Hematopoietic multipotent progenitor cell treated with erythropoietin and hydrocortisone succinate and interleukin-3 and kit ligand, for 8 days (in vitro differentiated cells): ENCODE data around the gene BCL11A.
A peak's percentile ranks its signal among the peaks of the same experiment; 100 is the strongest.

Source experiments
- DNase-seq: peaks from one replicate; pipeline ENCODE4 v3.0.0-alpha.2; 2015

Gene BCL11A

DNA sequence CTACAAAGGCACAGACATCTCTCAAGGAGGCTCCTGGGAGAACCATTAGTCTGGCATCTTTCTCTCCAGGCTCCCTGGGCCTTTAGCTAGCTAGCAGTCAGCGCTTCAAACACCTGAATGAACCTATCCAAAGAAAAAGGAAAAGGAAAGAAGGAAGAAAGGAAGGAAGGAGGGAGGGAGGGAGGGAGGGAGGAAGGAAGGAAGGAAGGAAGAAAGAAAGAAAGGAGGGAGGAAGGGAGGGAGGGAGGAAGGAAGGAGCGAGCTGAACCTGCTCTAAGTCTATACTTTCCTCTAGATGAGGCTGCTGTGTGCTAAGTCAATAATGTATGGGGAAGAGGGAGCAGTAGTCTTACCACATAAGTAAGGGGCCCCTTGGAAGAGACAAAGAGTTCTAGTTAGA, 5.1 kb upstream of the BCL11A start:
- no peak for DNase-seq

GRCh38 chr2:60557486-60557864, 4.0 kb upstream of the BCL11A start:
- peak; percentile 55 for DNase-seq

DNA sequence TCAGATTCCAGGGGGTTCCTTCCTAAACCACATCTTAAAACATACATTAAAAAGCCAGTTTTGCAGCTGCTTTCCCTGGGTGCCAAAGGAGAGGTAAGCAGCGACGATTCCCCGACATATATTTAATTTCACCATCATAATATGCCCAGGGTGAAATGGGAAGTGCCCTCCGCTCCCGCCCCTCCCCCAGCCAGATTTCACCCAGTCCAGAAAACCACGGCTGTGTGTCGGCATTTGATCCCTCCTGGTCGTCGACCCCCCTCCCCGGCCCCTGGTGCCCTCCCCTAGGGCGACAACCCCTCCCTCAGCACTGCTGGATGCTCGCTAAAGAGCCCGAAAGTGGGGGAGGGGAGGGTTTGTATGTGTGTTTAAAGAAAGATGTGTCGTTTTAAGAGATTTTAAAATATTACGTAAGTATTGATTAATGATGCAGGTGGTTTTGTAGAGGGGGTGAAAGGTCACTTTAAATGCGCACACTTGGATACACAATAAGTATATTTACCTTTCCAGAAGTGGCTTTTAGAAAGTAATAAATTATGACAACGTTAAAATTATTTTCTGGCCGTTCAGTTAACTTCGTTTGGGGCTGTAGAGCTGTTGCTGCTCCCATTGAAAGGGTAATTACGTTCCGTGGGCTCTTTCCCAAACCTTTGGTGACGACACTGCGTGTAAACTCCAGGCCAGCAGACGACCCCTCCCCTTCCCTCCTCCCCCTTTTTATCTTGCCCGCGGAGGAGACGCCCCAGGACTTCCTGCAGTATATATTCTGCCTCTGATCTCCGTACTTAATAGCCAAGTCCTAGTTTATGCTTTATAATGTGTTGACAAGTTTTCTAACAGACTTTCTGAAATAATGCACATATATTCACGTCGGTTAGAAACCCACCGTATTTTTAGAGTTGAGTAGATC, 3.4 kb upstream of the BCL11A start:
- peak; percentile 81 for DNase-seq

GRCh38 chr2:60556175-60556574, 2.7 kb upstream of the BCL11A start:
- DNase-seq = no peak

GRCh38 chr2:60555783-60556139, 2.3 kb upstream of the BCL11A start:
- no peak for DNase-seq

DNA sequence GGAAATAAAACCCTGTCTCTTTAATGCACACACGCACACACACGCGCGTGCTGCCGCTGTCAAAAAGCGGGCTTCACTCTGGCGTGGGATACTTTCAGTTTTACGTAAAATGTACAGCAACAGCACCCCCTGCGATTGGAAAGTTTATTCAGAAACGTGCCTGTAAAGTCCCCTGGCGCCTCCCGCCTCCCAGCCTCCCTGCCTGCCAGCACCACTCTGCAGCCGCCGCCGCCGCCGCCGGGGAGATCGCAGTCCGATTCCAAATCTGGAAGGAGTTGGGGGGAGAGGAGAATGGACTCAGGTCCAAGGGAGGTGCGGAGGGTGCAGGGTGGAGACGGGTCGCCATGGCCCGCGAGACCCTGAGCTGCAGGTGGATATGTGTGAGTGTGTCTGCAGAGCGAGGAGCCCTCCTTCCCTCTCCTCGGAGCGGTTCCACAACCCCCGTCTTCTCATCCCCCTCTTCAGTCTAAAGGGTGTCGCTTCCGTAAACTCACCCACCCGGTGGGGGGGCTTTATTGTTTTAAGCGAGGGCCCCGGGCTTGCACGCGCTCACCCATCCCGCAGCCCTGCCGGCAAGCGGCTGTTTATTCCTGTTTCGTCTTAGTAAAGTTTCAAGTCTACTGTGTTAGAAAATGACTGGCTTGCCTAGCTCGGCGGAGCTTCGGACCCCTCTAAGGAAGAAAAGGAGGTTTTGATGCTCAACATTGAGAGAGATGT, 1.8 kb upstream of the BCL11A start:
- DNase-seq = peak; percentile 91

DNA sequence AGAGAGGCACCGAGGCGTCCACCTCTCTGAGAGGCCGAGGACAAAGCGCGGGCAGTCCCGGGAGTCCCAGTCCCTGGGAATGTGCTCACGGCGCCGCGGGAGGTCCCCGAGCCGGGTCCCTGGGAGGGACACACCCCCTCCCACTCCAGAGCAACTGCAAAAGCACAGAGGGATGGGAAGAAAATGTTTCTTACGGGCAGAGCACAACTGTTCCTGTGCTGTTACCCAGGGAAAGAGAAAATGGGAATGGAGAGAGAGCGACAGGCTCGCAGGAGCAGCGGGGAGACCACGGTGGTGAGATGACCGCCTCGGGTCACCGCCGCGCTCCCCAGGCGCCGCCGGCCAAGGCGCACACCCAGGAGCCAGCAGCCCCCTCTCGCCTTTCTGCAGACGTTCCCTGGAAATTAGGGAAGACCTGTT, 1.2 kb upstream of the BCL11A start:
- DNase-seq = peak; percentile 48

DNA sequence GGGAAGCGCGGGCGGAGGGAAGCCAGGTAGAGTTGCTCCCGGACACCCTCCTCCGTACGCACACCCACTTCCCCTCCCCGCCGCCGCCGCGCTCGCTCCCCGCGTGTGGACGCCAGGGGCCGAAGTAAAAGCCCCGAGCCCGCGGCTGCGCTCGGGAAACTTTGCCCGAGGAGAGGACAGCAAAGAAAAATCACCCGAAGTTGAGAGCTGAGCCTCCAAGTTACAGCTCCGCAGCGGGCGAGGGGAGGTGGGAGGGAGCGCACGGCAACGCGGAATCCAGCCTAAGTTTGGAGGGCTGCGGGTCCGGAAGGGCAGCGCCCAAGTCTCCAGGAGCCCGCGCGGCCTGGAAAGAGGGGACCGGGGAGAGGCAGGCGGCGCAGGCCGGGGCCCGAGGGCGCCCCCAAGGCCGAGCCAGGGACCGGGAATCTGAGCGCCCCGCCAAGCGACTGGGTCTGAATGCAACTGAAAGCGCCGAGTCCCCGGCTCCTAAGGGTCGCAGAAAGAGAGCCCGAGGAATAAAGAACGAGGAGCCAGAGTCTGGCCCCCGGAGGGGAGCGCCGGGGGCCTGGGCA, 706 bp upstream of the BCL11A start:
- DNase-seq = peak; percentile 59

DNA sequence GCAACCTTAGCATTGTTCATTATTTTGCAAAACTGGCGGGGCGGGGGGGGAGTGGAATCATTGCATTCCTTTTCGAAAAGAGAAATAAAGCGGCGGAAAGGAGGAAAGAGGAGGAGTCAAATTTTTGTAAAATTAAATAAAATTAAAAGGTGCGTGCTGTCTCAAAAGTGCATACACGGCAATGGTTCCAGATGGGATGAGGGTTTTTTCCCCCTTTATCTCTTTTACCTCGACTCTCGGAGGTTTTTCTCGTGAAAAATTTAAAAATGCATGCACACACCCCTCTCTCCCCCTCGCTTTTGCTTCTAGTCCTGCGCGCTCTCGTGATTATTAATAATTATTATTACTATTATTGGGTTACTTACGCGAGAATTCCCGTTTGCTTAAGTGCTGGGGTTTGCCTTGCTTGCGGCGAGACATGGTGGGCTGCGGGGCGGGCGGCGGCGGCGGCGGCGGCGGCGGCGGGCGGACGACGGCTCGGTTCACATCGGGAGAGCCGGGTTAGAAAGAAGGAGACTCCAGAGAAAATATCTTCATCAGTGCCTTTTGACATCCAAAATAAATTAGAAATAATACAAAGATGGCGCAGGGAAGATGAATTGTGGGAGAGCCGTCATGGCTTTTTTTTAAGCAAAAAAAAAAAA, 481 bp downstream of the BCL11A start:
- DNase-seq = no peak

DNA sequence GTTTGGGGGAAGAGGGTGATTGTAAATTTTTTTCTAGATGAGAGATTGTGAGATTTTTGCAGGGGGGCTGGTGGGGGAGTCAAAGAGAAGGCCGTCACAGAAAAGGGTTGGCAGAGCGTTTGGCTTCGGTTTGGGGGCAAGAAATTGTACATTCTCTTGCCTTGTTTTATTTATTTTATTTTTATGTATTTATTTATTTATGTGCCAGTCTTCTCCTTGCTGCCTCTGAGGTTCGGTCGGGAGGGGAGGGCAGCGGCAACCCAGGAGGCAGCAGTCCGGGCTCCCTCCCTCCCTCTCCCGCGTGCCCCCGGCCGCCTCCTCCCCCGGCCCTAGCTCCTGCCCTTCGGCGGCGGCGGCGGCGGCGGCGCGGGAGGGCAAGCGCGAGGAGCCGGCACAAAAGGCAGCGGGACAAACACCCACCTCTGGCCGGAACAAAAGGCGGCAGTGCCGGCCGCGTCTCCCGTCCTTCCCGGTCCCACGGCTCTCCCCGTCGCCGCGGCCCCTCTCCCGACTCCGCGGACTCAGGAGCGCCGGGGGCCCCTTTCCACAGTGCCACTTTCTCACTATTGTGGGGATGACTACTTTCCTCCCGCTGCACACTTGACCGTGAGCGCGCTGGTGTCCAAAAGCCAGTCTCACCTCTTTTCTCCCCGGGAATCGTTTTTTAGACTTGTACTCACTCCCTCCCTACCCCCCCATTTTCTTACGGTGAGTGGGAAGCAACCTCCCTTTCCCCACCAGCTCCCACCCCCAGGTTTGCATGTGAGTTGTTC, 1.2 kb downstream of the BCL11A start:
- DNase-seq = no peak

GRCh38 chr2:60551240-60552077, 2.0 kb downstream of the BCL11A start:
- DNase-seq = peak; percentile 66

DNA sequence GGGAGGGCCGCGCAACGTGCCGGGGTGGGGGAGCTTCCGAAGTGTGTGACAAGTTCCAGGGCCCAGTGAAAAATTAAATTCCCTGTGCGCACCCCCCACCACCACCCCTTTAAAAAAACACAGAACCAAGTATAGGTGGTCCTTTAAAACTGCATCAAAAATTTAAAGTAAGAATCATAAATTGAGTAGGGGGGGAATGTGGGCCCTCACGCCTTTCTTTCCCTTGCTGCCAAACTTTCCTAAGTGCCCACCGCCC, 2.5 kb downstream of the BCL11A start:
- DNase-seq = no peak

- peak; percentile 90 for DNase-seq
Measured at GRCh38 chr2:60550178-60550983, 3.1 kb downstream of the BCL11A start.

DNA sequence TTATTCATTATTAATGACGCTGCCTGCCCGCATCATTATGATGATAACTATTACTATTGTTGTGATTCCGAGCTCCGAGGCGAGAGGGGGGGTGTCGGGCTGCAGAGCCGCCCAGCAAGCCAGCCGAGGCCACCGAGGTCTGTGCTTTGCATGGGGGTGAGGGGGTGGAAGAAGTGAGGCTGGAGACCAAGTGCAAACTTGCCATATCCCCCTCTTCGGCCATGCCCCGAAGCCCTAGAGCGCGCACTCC, 3.6 kb downstream of the BCL11A start:
- peak; percentile 42 for DNase-seq

GRCh38 chr2:60549238-60549927, 4.1 kb downstream of the BCL11A start:
- peak; percentile 45 for DNase-seq

DNA sequence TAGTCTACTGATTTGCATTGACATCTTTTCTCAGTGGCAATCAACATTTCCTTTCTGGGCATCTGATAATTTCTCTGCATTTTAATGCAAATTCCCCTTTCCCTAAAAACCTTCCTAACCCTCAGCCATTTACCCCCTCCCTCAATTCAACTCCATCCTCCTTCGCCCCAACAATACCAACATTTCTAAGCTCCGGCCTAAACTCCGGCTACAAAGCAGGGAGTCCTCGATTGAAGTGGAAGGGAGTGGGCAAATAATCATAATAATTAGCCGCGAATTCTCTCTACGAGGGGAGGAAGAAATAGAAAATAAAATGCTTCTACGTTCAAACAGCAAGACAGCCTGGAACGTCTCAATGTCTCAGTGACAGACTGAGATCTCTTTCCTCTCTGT, 4.6 kb downstream of the BCL11A start:
- DNase-seq = no peak

- DNase-seq = no peak
Measured at GRCh38 chr2:60548311-60548710, 5.1 kb downstream of the BCL11A start.

DNA sequence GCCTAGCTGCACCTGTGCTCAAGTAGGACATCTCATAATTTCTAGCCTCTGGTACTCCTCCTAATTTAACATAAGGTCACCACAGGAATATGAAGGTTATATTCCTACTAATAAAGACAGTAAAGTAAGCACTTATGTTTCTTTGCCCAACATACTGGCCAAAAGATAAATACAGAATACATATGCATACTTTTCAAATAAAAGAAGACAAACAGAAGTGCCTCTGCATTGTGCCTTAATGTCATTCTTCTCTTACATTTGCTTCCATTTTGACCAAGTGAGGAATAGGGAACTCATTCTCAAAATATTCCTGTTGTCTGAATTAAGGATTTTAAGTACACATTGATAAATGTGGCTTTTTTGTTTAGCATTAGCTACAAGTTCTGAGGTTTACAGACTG, 5.6 kb downstream of the BCL11A start:
- no peak for DNase-seq

- DNase-seq = no peak
Measured at GRCh38 chr2:60546756-60547420, 6.6 kb downstream of the BCL11A start.

DNA sequence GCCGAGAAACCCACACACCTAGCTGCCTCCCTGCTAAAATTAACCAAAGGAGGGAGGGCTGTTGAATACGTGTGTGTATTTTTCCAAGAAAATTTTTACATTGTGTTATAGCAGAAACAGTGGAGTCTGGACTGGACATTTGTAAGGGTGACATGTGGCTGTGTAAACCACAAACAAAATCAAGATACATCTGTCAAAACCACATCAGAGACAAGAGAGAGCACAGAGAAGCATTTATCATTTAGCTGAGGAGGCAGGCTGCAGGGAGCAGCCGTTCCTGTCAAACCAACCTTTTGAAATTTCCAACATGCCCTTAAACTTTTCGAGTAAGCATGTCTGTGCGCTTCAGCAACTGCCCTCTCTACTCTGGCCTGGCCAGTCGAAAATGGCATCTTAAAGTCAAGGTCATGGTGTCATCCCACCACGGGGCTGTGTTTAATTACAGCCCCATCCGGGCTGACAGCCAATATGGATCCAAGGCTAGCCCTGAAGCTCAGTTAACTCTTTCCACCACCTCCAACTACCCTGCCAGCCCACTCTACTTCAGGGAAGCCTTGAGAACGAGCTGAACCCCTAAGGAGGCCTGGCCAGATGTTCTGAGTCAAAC, 8.4 kb downstream of the BCL11A start:
- peak; percentile 54 for DNase-seq
